GM12878 (cell line): ENCODE data around the gene TMEM94. TPM values are rescaled to one million over a fixed set of nuclear protein-coding genes. Genes with fewer than 3 reads are reported as not detected.

ENCODE experiments used
- CHD2 ChIP-seq: IDR thresholded peaks from 2 replicates; pipeline ENCODE4 v1.6.1; 2011; ENCODE audit warnings: low read depth, low read length, improper control_type of control experiment, borderline replicate concordance
- EP300 ChIP-seq, 2 experiments: fragments of 150-350 bp in 1 of 2; IDR thresholded peaks; 2 replicates each; pipeline ENCODE4 v1.6.1; 2011 to 2012; ENCODE audit warnings: low read depth in 2 of 2, low read length in 2 of 2, borderline replicate concordance in 1 of 2, improper control_type of control experiment in 1 of 2, inconsistent platforms in 1 of 2; ENCODE audit not compliant: control insufficient read depth in 1 of 2
- FOS ChIP-seq: IDR thresholded peaks from 3 replicates; pipeline ENCODE4 v1.6.1; 2011; ENCODE audit warnings: borderline replicate concordance; ENCODE audit not compliant: insufficient read length; ENCODE audit errors: extremely low read depth
- HDAC6 ChIP-seq: fragments of 200-600 bp; sonication (generic); IDR thresholded peaks from one replicate; pipeline ENCODE4 v1.8.0; 2017; ENCODE audit warnings: antibody characterized with exemption; ENCODE audit not compliant: unreplicated experiment
- IKZF1 ChIP-seq: fragments of 450-650 bp; conservative IDR thresholded peaks from 2 replicates; pipeline ENCODE4 v1.6.1; 2017; ENCODE audit warnings: antibody characterized with exemption, mild to moderate bottlenecking
- JUNB ChIP-seq: IDR thresholded peaks from 2 replicates; pipeline ENCODE4 v1.6.1; 2016; ENCODE audit warnings: antibody characterized with exemption, mild to moderate bottlenecking
- LARP7 ChIP-seq: fragments of 450-650 bp; IDR thresholded peaks from 2 replicates; pipeline ENCODE4 v1.6.1; 2017; ENCODE audit warnings: mild to moderate bottlenecking
- NFYB ChIP-seq: IDR thresholded peaks from 2 replicates; pipeline ENCODE4 v1.6.1; 2011; ENCODE audit warnings: low read depth, mild to moderate bottlenecking, low read length, improper control_type of control experiment, moderate library complexity; ENCODE audit not compliant: insufficient read depth
- RB1 ChIP-seq: fragments of 450-650 bp; formaldehyde crosslinking; IDR thresholded peaks from 2 replicates; pipeline ENCODE4 v1.6.1; 2017; ENCODE audit warnings: mild to moderate bottlenecking, borderline replicate concordance
- RELA ChIP-seq: fragments of 450-650 bp; IDR thresholded peaks from 2 replicates; pipeline ENCODE4 v1.8.0; 2014; ENCODE audit warnings: borderline replicate concordance; ENCODE audit not compliant: partially characterized antibody
- WRNIP1 ChIP-seq: IDR thresholded peaks from 2 replicates; pipeline ENCODE4 v1.6.1; 2011; ENCODE audit warnings: low read depth, low read length, improper control_type of control experiment, borderline replicate concordance
- polyA plus RNA-seq, 11 experiments: library from polyadenylated mRNA; depleted of rRNA in 4 of 11; unstranded in 6 of 11; stranded (reverse) in 5 of 11; fragments of >200 nt; fragmentation: Nextera tagmentation in 4 of 11; fragmentation: Illumina TruSeq in 1 of 11; extraction: Ambion mirVana in 4 of 11; extraction: Trizol in 1 of 11; gene quantifications; 1 replicate in 1 of 11; 2 replicates in 10 of 11; pipeline versions ENCODE4 v1.2.1 to v1.2.3, GENCODE V29; 2011 to 2016; ENCODE audit warnings: inconsistent platforms in 2 of 11, missing spikeins in 2 of 11, low read depth in 1 of 11
- total RNA-seq, 4 experiments: library from RNA; depleted of rRNA in 3 of 4; stranded (reverse); fragments of >200 nt in 3 of 4; fragmentation: Illumina TruSeq in 1 of 4; extraction: Trizol in 1 of 4; gene quantifications; 2 replicates each; pipeline versions ENCODE4 v1.2.1 to v1.2.3, GENCODE V29; 2013 to 2021
- TF ChIP-seq, protein P1 (sequence below): IDR thresholded peaks from 2 replicates; pipeline ENCODE4 v1.6.1; 2011; ENCODE audit warnings: low read depth, mild to moderate bottlenecking, low read length, moderate library complexity, borderline replicate concordance; ENCODE audit errors: extremely low read depth
- TF ChIP-seq, protein P2 (sequence below): IDR thresholded peaks from 2 replicates; pipeline ENCODE4 v1.6.1; 2011; ENCODE audit warnings: low read depth, low read length, improper control_type of control experiment, borderline replicate concordance
- TF ChIP-seq, protein P3 (sequence below): IDR thresholded peaks from 2 replicates; pipeline ENCODE4 v1.6.1; 2012; ENCODE audit warnings: improper control_type of control experiment, low read depth, low read length; ENCODE audit not compliant: insufficient replicate concordance
- TF ChIP-seq, protein P4 (sequence below): IDR thresholded peaks from 2 replicates; pipeline ENCODE4 v1.6.1; 2012; ENCODE audit warnings: low read depth, low read length, improper control_type of control experiment
- TF ChIP-seq, protein P5 (sequence below): fragments of 450-650 bp; IDR thresholded peaks from 2 replicates; pipeline ENCODE4 v1.6.1; 2017; ENCODE audit warnings: antibody characterized with exemption, mild to moderate bottlenecking, moderate library complexity

Gene TMEM94
- total and polyA plus RNA-seq, 10 of the 15 experiments (the other 5 are each of a cell fraction or from before 2014, with no cell fraction given) = 0.31 to 70.7 (median 24.4) TPM

DNA sequence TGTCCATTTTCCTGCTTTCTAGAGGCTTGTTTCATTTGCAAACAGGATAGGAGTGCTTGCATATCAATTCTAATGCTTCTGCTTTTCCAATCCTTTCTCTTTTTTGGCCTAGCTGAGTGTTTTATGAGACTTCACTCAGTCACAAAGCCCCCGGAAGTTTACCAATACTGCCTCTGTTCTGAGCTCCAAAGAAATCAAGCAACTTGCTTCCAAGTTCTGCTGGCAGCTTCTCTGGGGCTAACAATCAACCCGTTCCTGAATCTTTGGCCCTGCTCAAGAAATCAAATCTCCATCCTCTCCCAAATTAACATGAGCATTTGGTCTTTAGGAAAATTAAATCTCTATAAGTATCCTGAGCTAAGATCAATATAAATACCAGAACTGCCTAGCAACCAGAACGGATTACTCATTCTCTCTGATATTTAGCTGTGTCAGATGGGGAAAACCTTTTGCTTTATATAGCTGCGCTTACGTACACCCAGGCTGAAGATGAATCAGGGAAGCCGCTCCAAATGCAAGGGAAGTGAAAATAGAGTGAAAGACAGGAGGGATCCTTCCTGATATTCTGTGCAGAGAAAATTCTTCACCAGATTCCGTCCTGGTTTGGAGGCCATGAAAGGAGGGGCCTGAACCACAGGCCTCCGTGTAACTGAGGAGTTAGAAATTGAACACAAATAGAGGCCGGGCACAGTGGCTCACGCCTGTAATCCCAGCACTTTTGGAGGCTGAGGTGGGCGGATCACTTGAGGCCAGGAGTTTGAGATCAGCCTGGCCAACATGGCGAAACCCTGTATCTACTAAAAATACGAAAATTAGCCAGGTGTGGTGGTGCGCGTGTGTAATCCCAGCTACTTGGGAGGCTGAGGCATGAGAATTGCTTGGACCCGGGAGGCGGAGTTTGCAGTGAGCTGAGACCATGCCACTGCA, 27.6 kb upstream of the TMEM94 start (continued):
- TF ChIP-seq, protein P1, sequence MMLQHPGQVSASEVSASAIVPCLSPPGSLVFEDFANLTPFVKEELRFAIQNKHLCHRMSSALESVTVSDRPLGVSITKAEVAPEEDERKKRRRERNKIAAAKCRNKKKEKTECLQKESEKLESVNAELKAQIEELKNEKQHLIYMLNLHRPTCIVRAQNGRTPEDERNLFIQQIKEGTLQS = no peak
- TF ChIP-seq JUNB (no peak; the same call in 1 of the 2 replicates), FOS (no peak), LARP7 (no peak), HDAC6 (no peak), IKZF1 (peak; percentile 38; the same call in 1 of the 2 replicates), EP300 (IDR thresholded peaks at IDR 0.05; ENCODE audit: borderline replicate concordance in 1 of 2, control insufficient read depth in 1 of 2, low read depth in 2 of 2, low read length in 2 of 2) (no peak), RELA (no peak), NFYB (no peak), CHD2 (no peak), RB1 (no peak), WRNIP1 (no peak)
- TF ChIP-seq, protein P2, sequence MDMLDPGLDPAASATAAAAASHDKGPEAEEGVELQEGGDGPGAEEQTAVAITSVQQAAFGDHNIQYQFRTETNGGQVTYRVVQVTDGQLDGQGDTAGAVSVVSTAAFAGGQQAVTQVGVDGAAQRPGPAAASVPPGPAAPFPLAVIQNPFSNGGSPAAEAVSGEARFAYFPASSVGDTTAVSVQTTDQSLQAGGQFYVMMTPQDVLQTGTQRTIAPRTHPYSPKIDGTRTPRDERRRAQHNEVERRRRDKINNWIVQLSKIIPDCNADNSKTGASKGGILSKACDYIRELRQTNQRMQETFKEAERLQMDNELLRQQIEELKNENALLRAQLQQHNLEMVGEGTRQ = no peak
- TF ChIP-seq, protein P3, sequence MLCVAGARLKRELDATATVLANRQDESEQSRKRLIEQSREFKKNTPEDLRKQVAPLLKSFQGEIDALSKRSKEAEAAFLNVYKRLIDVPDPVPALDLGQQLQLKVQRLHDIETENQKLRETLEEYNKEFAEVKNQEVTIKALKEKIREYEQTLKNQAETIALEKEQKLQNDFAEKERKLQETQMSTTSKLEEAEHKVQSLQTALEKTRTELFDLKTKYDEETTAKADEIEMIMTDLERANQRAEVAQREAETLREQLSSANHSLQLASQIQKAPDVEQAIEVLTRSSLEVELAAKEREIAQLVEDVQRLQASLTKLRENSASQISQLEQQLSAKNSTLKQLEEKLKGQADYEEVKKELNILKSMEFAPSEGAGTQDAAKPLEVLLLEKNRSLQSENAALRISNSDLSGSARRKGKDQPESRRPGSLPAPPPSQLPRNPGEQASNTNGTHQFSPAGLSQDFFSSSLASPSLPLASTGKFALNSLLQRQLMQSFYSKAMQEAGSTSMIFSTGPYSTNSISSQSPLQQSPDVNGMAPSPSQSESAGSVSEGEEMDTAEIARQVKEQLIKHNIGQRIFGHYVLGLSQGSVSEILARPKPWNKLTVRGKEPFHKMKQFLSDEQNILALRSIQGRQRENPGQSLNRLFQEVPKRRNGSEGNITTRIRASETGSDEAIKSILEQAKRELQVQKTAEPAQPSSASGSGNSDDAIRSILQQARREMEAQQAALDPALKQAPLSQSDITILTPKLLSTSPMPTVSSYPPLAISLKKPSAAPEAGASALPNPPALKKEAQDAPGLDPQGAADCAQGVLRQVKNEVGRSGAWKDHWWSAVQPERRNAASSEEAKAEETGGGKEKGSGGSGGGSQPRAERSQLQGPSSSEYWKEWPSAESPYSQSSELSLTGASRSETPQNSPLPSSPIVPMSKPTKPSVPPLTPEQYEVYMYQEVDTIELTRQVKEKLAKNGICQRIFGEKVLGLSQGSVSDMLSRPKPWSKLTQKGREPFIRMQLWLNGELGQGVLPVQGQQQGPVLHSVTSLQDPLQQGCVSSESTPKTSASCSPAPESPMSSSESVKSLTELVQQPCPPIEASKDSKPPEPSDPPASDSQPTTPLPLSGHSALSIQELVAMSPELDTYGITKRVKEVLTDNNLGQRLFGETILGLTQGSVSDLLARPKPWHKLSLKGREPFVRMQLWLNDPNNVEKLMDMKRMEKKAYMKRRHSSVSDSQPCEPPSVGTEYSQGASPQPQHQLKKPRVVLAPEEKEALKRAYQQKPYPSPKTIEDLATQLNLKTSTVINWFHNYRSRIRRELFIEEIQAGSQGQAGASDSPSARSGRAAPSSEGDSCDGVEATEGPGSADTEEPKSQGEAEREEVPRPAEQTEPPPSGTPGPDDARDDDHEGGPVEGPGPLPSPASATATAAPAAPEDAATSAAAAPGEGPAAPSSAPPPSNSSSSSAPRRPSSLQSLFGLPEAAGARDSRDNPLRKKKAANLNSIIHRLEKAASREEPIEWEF = no peak
- TF ChIP-seq, protein P4, sequence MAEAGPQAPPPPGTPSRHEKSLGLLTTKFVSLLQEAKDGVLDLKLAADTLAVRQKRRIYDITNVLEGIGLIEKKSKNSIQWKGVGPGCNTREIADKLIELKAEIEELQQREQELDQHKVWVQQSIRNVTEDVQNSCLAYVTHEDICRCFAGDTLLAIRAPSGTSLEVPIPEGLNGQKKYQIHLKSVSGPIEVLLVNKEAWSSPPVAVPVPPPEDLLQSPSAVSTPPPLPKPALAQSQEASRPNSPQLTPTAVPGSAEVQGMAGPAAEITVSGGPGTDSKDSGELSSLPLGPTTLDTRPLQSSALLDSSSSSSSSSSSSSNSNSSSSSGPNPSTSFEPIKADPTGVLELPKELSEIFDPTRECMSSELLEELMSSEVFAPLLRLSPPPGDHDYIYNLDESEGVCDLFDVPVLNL = no peak
- TF ChIP-seq, protein P5, sequence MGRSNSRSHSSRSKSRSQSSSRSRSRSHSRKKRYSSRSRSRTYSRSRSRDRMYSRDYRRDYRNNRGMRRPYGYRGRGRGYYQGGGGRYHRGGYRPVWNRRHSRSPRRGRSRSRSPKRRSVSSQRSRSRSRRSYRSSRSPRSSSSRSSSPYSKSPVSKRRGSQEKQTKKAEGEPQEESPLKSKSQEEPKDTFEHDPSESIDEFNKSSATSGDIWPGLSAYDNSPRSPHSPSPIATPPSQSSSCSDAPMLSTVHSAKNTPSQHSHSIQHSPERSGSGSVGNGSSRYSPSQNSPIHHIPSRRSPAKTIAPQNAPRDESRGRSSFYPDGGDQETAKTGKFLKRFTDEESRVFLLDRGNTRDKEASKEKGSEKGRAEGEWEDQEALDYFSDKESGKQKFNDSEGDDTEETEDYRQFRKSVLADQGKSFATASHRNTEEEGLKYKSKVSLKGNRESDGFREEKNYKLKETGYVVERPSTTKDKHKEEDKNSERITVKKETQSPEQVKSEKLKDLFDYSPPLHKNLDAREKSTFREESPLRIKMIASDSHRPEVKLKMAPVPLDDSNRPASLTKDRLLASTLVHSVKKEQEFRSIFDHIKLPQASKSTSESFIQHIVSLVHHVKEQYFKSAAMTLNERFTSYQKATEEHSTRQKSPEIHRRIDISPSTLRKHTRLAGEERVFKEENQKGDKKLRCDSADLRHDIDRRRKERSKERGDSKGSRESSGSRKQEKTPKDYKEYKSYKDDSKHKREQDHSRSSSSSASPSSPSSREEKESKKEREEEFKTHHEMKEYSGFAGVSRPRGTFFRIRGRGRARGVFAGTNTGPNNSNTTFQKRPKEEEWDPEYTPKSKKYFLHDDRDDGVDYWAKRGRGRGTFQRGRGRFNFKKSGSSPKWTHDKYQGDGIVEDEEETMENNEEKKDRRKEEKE = no peak
